Measurements from ENCODE around the gene CORO1A.
"Not testable (repeated sequence)": the region's sequence is repeated elsewhere in the genome, so short reads cannot be mapped to it uniquely, and the experiment has no call there.

The CORO1A gene

GRCh38 chr16:30206252-30206651 lies 22.9 kb downstream of the CORO1A start:
- not testable (repeated sequence) for DNase-seq

- DNase-seq, result not testable (repeated sequence)
These were observed 23.8 kb downstream of the CORO1A start for GRCh38 chr16:30207063-30207704.

- not testable (repeated sequence) for DNase-seq
These were observed 25.6 kb downstream of the CORO1A start for GRCh38 chr16:30209032-30209431.

GRCh38 chr16:30211414-30211813 lies 28.0 kb downstream of the CORO1A start:
- not testable (repeated sequence) for DNase-seq

- not testable (repeated sequence) for DNase-seq
These were observed 33.7 kb downstream of the CORO1A start for GRCh38 chr16:30217082-30217481.
